Fibroblast of villous mesenchyme (primary cell): ENCODE results near the gene WFDC10A. TPM values are rescaled to one million over a fixed set of nuclear protein-coding genes. Genes with fewer than 3 reads are reported as not detected.
"Not testable (repeated sequence)": the region's sequence is repeated elsewhere in the genome, so short reads cannot be mapped to it uniquely, and the experiment has no call there.

ENCODE experiments used
- DNase-seq: peaks from one replicate; pipeline ENCODE4 v3.0.0-alpha.2; 2010; ENCODE audit warnings: low read depth
- H3K4me3 ChIP-seq: 2 replicates; pipeline ENCODE4 v1.5.1; 2011; ENCODE audit warnings: low read depth, mild to moderate bottlenecking, low read length
- CTCF ChIP-seq: IDR thresholded peaks from 2 replicates; pipeline ENCODE4 v1.5.1; 2012; ENCODE audit warnings: low read depth, mild to moderate bottlenecking, low read length; ENCODE audit not compliant: insufficient read depth
- total RNA-seq: library from RNA; depleted of rRNA; stranded (reverse); fragments of >200 nt; gene quantifications from 2 replicates; pipeline ENCODE4 v1.2.3, GENCODE V29; 2012

Gene WFDC10A
- total RNA-seq, 1 donor: not detected

- DNase-seq: no peak
- H3K4me3 ChIP-seq: no peak overlapping the region
- no peak for TF ChIP-seq CTCF
Observed at GRCh38 chr20:45647441-45648050, 18.0 kb downstream of the WFDC10A start.

GRCh38 chr20:45649312-45649863 lies 19.8 kb downstream of the WFDC10A start:
- DNase-seq: no peak
- H3K4me3 ChIP-seq: no peak overlapping the region
- TF ChIP-seq CTCF: no peak

- H3K4me3 ChIP-seq, DNase-seq: not testable (repeated sequence)
Observed at GRCh38 chr20:45651726-45652125, 22.2 kb downstream of the WFDC10A start.

- H3K4me3 ChIP-seq, DNase-seq: not testable (repeated sequence)
Observed at GRCh38 chr20:45657038-45657437, 27.5 kb downstream of the WFDC10A start.

GRCh38 chr20:45670139-45670538 lies 40.6 kb downstream of the WFDC10A start, which contains the start of gene WFDC11:
WFDC11 (minus strand) TSS chr20:45670239; CDS start chr20:45650600, 19,639 bp downstream.
- no peak for TF ChIP-seq CTCF
- no peak within 1 kb of the TSS for H3K4me3 ChIP-seq
- DNase-seq: no peak

GRCh38 chr20:45672765-45673164 lies 43.2 kb downstream of the WFDC10A start:
- no peak for TF ChIP-seq CTCF
- no peak overlapping the region for H3K4me3 ChIP-seq
- no peak for DNase-seq

- no peak for DNase-seq
- no peak overlapping the region for H3K4me3 ChIP-seq
- TF ChIP-seq CTCF: no peak
Observed at GRCh38 chr20:45679650-45680049, 50.1 kb downstream of the WFDC10A start.

Other genes starting within 250 kb of the WFDC10A start
- gene DBNDD2, start 221.4 kb upstream of the WFDC10A start, total RNA-seq: 9.9 and 11.3 TPM in 2 replicates
- gene PIGT, start 213.6 kb upstream of the WFDC10A start, total RNA-seq: 27.7 and 28.1 TPM in 2 replicates
- not detected in 2 replicates for gene WFDC2, start 160.0 kb upstream of the WFDC10A start, total RNA-seq
- not detected in 2 replicates for gene SPINT3, start 114.1 kb upstream of the WFDC10A start, total RNA-seq
- gene WFDC6, start 90.3 kb upstream of the WFDC10A start, total RNA-seq: not detected in 2 replicates
- gene EPPIN, start 82.3 kb upstream of the WFDC10A start, total RNA-seq: not detected in 2 replicates
- gene WFDC8, start 50.5 kb upstream of the WFDC10A start, total RNA-seq: not detected in 2 replicates
- gene WFDC9, start 1.5 kb downstream of the WFDC10A start, total RNA-seq: not detected in 2 replicates
- gene WFDC11, start 40.5 kb downstream of the WFDC10A start, total RNA-seq: not detected in 2 replicates
- gene WFDC13, start 72.3 kb downstream of the WFDC10A start, total RNA-seq: not detected in 2 replicates
- not detected in 2 replicates for gene WFDC10B, start 75.3 kb downstream of the WFDC10A start, total RNA-seq
- not detected in 2 replicates for gene SPINT4, start 92.6 kb downstream of the WFDC10A start, total RNA-seq
- 0.43 TPM in 1 of 2 replicates, not detected in the other for gene WFDC3, start 162.1 kb downstream of the WFDC10A start, total RNA-seq
- 9.5 and 12.6 TPM in 2 replicates for gene DNTTIP1, start 162.2 kb downstream of the WFDC10A start, total RNA-seq
- gene UBE2C, start 182.9 kb downstream of the WFDC10A start, total RNA-seq: 13.5 and 26.3 TPM in 2 replicates
- gene TNNC2, start 197.6 kb downstream of the WFDC10A start, total RNA-seq: 0.32 and 0.43 TPM in 2 replicates
- 50.5 and 60.9 TPM in 2 replicates for gene SNX21, start 204.1 kb downstream of the WFDC10A start, total RNA-seq
- gene ACOT8, start 227.7 kb downstream of the WFDC10A start, total RNA-seq: 36.7 and 43.5 TPM in 2 replicates
- 3.2 and 5.6 TPM in 2 replicates for gene ZSWIM3, start 227.9 kb downstream of the WFDC10A start, total RNA-seq